CD8-positive, alpha-beta memory T cell (primary cell): ENCODE data around the gene ZNF26. TPM values are rescaled to one million over a fixed set of nuclear protein-coding genes. Genes with fewer than 3 reads are reported as not detected.
"Not testable (repeated sequence)": the region's sequence is repeated elsewhere in the genome, so short reads cannot be mapped to it uniquely, and the experiment has no call there.

Source experiments
- CTCF ChIA-PET: fragments of 350-600 bp; sonication (Branson Sonifier 250); formaldehyde crosslinking; loops from one replicate; lab custom pipeline; 2021; ENCODE audit warnings: antibody characterized with exemption; lab: Charles Lee
- POLR2A ChIA-PET: fragments of 350-600 bp; sonication (Branson Sonifier 250); formaldehyde crosslinking; loops from one replicate; lab custom pipeline; 2021; ENCODE audit warnings: antibody characterized with exemption; lab: Charles Lee
- DNase-seq, 5 donors: peaks; one replicate each; pipeline versions ENCODE4 v3.0.0 to v3.0.0-alpha.2; 2020 to 2022; ENCODE audit warnings: mixed read lengths in 1 of 5
- H3K27ac ChIP-seq: one replicate; pipeline ENCODE4 v1.7.0; 2013; ENCODE audit warnings: low read depth, mild to moderate bottlenecking, low read length, moderate library complexity
- H3K27me3 ChIP-seq: 2 replicates; pipeline ENCODE4 v1.7.0; 2013; ENCODE audit warnings: low read length, mild to moderate bottlenecking; ENCODE audit not compliant: insufficient read depth, poor library complexity, severe bottlenecking
- H3K36me3 ChIP-seq: 2 replicates; pipeline ENCODE4 v1.7.0; 2013; ENCODE audit warnings: mild to moderate bottlenecking, low read length, moderate library complexity; ENCODE audit not compliant: insufficient read depth
- H3K4me1 ChIP-seq: 2 replicates; pipeline ENCODE4 v1.7.0; 2013; ENCODE audit warnings: mild to moderate bottlenecking, low read length, moderate library complexity; ENCODE audit not compliant: insufficient read depth
- H3K4me3 ChIP-seq: 2 replicates; pipeline ENCODE4 v1.7.0; 2013; ENCODE audit warnings: mild to moderate bottlenecking, low read length
- H3K9me3 ChIP-seq: 2 replicates; pipeline ENCODE4 v1.7.0; 2013; ENCODE audit warnings: mild to moderate bottlenecking, low read length
- H3K27ac Mint-ChIP-seq, 8 donors: one replicate each; pipeline ENCODE4 v1.8.0; 2020 to 2021; ENCODE audit warnings: mixed read lengths in 8 of 8, mild to moderate bottlenecking in 6 of 8, inconsistent platforms in 3 of 8, moderate library complexity in 3 of 8
- H3K27me3 Mint-ChIP-seq, 2 donors: one replicate each; pipeline ENCODE4 v1.8.0; 2020 to 2021; ENCODE audit warnings: mixed read lengths in 2 of 2, mild to moderate bottlenecking in 1 of 2, moderate library complexity in 1 of 2
- H3K36me3 Mint-ChIP-seq, 3 donors: one replicate each; pipeline ENCODE4 v1.8.0; 2020 to 2021; ENCODE audit warnings: mixed read lengths in 3 of 3, inconsistent platforms in 1 of 3, mild to moderate bottlenecking in 1 of 3
- H3K4me1 Mint-ChIP-seq, 3 donors: one replicate each; pipeline ENCODE4 v1.8.0; 2020 to 2021; ENCODE audit warnings: mixed read lengths in 3 of 3, inconsistent platforms in 1 of 3, mild to moderate bottlenecking in 1 of 3
- H3K4me3 Mint-ChIP-seq, 7 donors: one replicate each; pipeline ENCODE4 v1.8.0; 2020 to 2021; ENCODE audit warnings: mixed read lengths in 7 of 7, mild to moderate bottlenecking in 6 of 7, moderate library complexity in 4 of 7, inconsistent platforms in 2 of 7
- H3K9me3 Mint-ChIP-seq, 5 donors: one replicate each; pipeline ENCODE4 v1.8.0; 2020 to 2022; ENCODE audit warnings: mixed read lengths in 5 of 5, mild to moderate bottlenecking in 3 of 5, moderate library complexity in 2 of 5, inconsistent platforms in 1 of 5
- polyA plus RNA-seq: library from polyadenylated mRNA; unstranded; fragments of 300-500 nt; fragmentation: Illumina TruSeq; gene quantifications from one replicate; pipeline ENCODE4 v1.2.3, GENCODE V29; 2021
- total RNA-seq, 2 experiments: library from RNA; stranded (reverse); gene quantifications; one replicate each; pipeline ENCODE4 v1.2.3, GENCODE V29; 2021

ZNF26 gene
- total and polyA plus RNA-seq, 3 experiments from 2014 or later = 15.5 to 19.3 (median 16.5) TPM

DNA sequence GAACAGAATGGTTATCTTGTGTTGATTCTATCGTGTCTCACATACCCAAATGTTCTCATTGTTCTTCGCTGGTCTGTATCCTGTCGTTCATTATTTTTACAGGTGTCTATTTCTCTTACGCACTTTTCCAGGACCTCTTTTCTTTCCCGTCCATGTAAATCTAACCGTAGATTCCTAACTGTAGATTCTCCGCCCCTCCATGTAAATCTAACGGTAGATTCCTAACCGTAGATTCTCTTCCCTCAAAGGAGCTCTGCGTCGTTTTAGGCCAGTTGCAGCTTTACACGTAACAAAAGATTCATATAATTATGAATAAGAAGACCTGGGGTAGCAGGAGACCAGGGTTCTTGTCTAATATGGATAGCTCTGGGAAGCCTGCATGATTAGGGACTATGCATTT is 20.4 kb upstream of the ZNF26 start:
- ChIA-PET CTCF (no interaction called here), POLR2A (no interaction called here)
- Mint-ChIP-seq H3K4me1 (peaks cover 0 to 2% (median 0%) of the 10 kb centered on the region in 3 donors), H3K27me3 (no peaks in the 10 kb centered on the region), H3K4me3 (no peak overlapping the region), H3K9me3 (peaks cover 0 to 14% (median 11%) of the 10 kb centered on the region in 5 donors), H3K27ac (no peak overlapping the region), H3K36me3 (peaks cover 10 to 18% (median 17%) of the 10 kb centered on the region in 3 donors)
- no peaks in the 10 kb centered on the region for H3K4me1 ChIP-seq
- no peak for DNase-seq
- H3K27ac ChIP-seq = no peak overlapping the region
- H3K4me3 ChIP-seq = no peak overlapping the region
- H3K9me3 ChIP-seq = no peaks in the 10 kb centered on the region
- no peaks in the 10 kb centered on the region for H3K27me3 ChIP-seq
- H3K36me3 ChIP-seq = no peaks in the 10 kb centered on the region

GRCh38 chr12:132966676-132967415 is 19.3 kb upstream of the ZNF26 start:
- ChIA-PET CTCF (interaction anchor here (0.9 kb wide), 1 partner anchor 9 kb away, joined by 3 read pairs; no protein-coding TSS in a partner anchor), POLR2A (no interaction called here)
- no peaks in the 10 kb centered on the region for H3K9me3 ChIP-seq

GRCh38 chr12:132967736-132968135 is 18.4 kb upstream of the ZNF26 start:
- CTCF ChIA-PET = interaction anchor here (0.9 kb wide), 1 partner anchor 10 kb away, joined by 3 read pairs; no protein-coding TSS in a partner anchor
- peaks cover 0 to 22% (median 13%) of the 10 kb centered on the region in 5 donors for H3K9me3 Mint-ChIP-seq
- Histone ChIP-seq H3K27ac (no peak overlapping the region), H3K4me1 (no peaks in the 10 kb centered on the region), H3K36me3 (no peaks in the 10 kb centered on the region), H3K27me3 (no peaks in the 10 kb centered on the region), H3K4me3 (no peak overlapping the region), H3K9me3 (no peaks in the 10 kb centered on the region)
- no peak overlapping the region for H3K27ac Mint-ChIP-seq
- no peak overlapping the region for H3K4me3 Mint-ChIP-seq
- no peaks in the 10 kb centered on the region for H3K27me3 Mint-ChIP-seq
- H3K36me3 Mint-ChIP-seq = peaks cover 7 to 18% (median 15%) of the 10 kb centered on the region in 3 donors
- peaks cover 0 to 2% (median 0%) of the 10 kb centered on the region in 3 donors for H3K4me1 Mint-ChIP-seq
- no peak for DNase-seq
- POLR2A ChIA-PET = no interaction called here

More at GRCh38 chr12:132966676-132967415, 19.3 kb upstream of the ZNF26 start:
- H3K36me3 ChIP-seq = no peaks in the 10 kb centered on the region
- no peak for DNase-seq
- no peaks in the 10 kb centered on the region for H3K27me3 ChIP-seq
- no peak overlapping the region for H3K4me3 ChIP-seq
- no peak overlapping the region for H3K27ac ChIP-seq
- peaks cover 0 to 15% (median 11%) of the 10 kb centered on the region in 5 donors for H3K9me3 Mint-ChIP-seq
- peaks cover 7 to 16% (median 13%) of the 10 kb centered on the region in 3 donors for H3K36me3 Mint-ChIP-seq
- H3K4me1 Mint-ChIP-seq = peaks cover 0 to 2% (median 0%) of the 10 kb centered on the region in 3 donors
- no peak overlapping the region for H3K4me3 Mint-ChIP-seq
- no peaks in the 10 kb centered on the region for H3K27me3 Mint-ChIP-seq
- no peaks in the 10 kb centered on the region for H3K4me1 ChIP-seq
- no peak overlapping the region for H3K27ac Mint-ChIP-seq

DNA sequence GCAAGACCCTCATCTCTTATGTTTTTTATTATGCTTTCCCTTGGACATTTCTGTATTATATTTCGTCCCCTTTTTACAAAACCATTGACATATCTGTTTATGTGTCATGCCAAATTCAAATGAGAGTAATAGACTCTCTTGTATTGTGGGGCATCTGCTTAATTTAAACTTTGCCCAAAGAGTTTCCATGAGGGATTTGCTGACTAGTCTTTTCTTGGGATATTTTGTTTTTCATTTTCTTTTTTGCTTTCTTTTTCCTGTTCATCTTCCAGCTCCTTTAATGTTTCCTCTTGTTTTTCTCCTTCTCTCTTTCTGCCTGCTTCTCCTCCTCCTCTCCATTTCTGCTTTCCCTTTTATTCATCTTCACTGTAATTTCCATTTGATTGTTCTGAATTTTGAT is 13.8 kb upstream of the ZNF26 start:
- Mint-ChIP-seq H3K4me3 (no peak overlapping the region), H3K4me1 (no peaks in the 10 kb centered on the region), H3K36me3 (peaks cover 2 to 14% (median 3%) of the 10 kb centered on the region in 3 donors), H3K27me3 (peaks cover 7 to 26% of the 10 kb centered on the region in 2 donors), H3K9me3 (peaks cover 0 to 40% (median 19%) of the 10 kb centered on the region in 5 donors), H3K27ac (no peak overlapping the region)
- no peaks in the 10 kb centered on the region for H3K36me3 ChIP-seq
- no peaks in the 10 kb centered on the region for H3K9me3 ChIP-seq
- no peaks in the 10 kb centered on the region for H3K4me1 ChIP-seq
- H3K27me3 ChIP-seq = no peaks in the 10 kb centered on the region
- DNase-seq = no peak
- ChIA-PET POLR2A (no interaction called here), CTCF (no interaction called here)
- no peak overlapping the region for H3K4me3 ChIP-seq
- H3K27ac ChIP-seq = no peak overlapping the region

- H3K4me3 Mint-ChIP-seq, CTCF ChIA-PET, H3K4me3 ChIP-seq, H3K36me3 ChIP-seq, H3K4me1 Mint-ChIP-seq, H3K27ac Mint-ChIP-seq, H3K27ac ChIP-seq, H3K27me3 ChIP-seq, H3K4me1 ChIP-seq, POLR2A ChIA-PET, H3K9me3 ChIP-seq: not testable (repeated sequence)
- Mint-ChIP-seq H3K27me3 (peaks cover 9 to 49% of the 10 kb centered on the region in 2 donors), H3K9me3 (peaks cover 4 to 44% (median 12%) of the 10 kb centered on the region in 5 donors), H3K36me3 (peaks cover 0 to 19% (median 5%) of the 10 kb centered on the region in 3 donors)
- peak in 1 of 5 donors; percentile 11 for DNase-seq
These were observed 9.3 kb upstream of the ZNF26 start for GRCh38 chr12:132976870-132977269.

- Histone ChIP-seq H3K4me3 (peak overlapping the region; percentile 80), H3K9me3 (no peaks in the 10 kb centered on the region), H3K36me3 (peaks cover 4% of the 10 kb centered on the region), H3K27ac (peak overlapping the region; percentile 80), H3K27me3 (no peaks in the 10 kb centered on the region), H3K4me1 (peaks cover 23% of the 10 kb centered on the region)
- POLR2A ChIA-PET = interaction anchor here (0.7 to 1.3 kb wide), 4 partner anchors 31 to 216 kb away, joined by 3 to 6 read pairs (median 3); partner anchors contain the start of gene ZNF605
- H3K27ac Mint-ChIP-seq = peak overlapping the region; percentile 28 to 97 (median 94)
- H3K9me3 Mint-ChIP-seq = peaks cover 6 to 24% (median 20%) of the 10 kb centered on the region in 5 donors
- peaks cover 0 to 12% of the 10 kb centered on the region in 2 donors for H3K27me3 Mint-ChIP-seq
- CTCF ChIA-PET = interaction anchor here (1.5 kb wide), 1 partner anchor 78 kb away, joined by 4 read pairs; no protein-coding TSS in a partner anchor
- DNase-seq = no peak
- H3K36me3 Mint-ChIP-seq = peaks cover 17 to 43% (median 42%) of the 10 kb centered on the region in 3 donors
- peaks cover 36 to 45% (median 43%) of the 10 kb centered on the region in 3 donors for H3K4me1 Mint-ChIP-seq
- H3K4me3 Mint-ChIP-seq = peak overlapping the region; percentile 91 to 97 (median 95)
These were observed 688 bp downstream of the ZNF26 start for GRCh38 chr12:132986885-132987225.

DNA sequence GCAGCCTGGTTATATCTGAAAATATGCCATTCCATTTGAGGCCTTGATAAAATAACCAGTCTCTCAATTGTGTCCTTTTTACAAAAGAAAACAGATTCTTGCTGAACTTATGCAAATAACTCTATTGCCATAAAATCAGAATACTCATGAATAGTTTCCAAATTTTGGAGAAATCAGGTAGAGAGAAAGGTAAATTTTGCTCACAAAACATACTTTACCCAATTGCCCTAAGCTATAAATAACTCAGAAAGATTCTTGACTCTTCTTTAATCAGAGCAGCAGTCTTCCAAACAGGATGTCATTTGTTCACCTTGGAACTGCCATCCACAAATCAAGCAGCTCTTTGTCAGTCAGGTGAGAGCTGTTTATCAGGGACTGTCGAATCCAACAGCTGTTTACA is 12.6 kb downstream of the ZNF26 start:
- H3K27me3 ChIP-seq = no peaks in the 10 kb centered on the region
- Mint-ChIP-seq H3K4me3 (peak overlapping the region in 1 of 7 donors; percentile 3), H3K36me3 (peaks cover 36 to 91% (median 84%) of the 10 kb centered on the region in 3 donors), H3K27ac (no peak overlapping the region), H3K9me3 (peaks cover 31 to 93% (median 89%) of the 10 kb centered on the region in 5 donors), H3K27me3 (peaks cover 0 to 1% of the 10 kb centered on the region in 2 donors), H3K4me1 (peaks cover 17 to 20% (median 18%) of the 10 kb centered on the region in 3 donors)
- no peak for DNase-seq
- peaks cover 65% of the 10 kb centered on the region for H3K9me3 ChIP-seq
- H3K36me3 ChIP-seq = peaks cover 13% of the 10 kb centered on the region
- H3K4me1 ChIP-seq = no peaks in the 10 kb centered on the region
- no peak overlapping the region for H3K27ac ChIP-seq
- no peak overlapping the region for H3K4me3 ChIP-seq
- POLR2A ChIA-PET = no interaction called here
- CTCF ChIA-PET = no interaction called here

DNA sequence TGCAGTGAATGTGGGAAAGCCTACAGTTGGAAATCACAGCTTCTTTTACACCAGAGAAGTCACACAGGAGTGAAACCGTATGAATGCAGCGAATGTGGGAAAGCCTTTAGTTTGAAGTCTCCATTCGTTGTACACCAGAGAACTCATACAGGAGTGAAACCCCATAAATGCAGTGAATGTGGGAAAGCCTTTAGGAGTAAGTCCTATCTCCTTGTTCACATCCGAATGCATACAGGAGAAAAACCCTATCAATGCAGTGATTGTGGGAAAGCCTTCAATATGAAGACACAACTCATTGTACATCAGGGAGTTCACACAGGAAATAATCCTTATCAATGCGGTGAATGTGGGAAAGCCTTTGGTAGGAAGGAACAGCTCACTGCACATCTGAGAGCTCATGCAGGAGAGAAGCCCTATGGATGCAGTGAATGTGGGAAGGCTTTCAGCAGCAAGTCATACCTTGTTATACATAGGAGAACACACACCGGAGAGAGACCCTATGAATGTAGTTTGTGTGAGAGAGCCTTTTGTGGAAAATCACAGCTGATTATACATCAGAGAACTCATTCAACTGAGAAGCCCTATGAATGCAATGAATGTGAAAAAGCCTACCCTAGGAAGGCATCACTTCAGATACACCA is 24.6 kb downstream of the ZNF26 start:
- POLR2A ChIA-PET = no interaction called here
- H3K36me3 ChIP-seq = peaks cover 66% of the 10 kb centered on the region

More for the DNA sequence above, 24.6 kb downstream of the ZNF26 start:
- no peaks in the 10 kb centered on the region for H3K27me3 ChIP-seq
- no peak overlapping the region for H3K27ac ChIP-seq
- DNase-seq = peak in 1 of 5 donors; percentile 5
- H3K27ac Mint-ChIP-seq = no peak overlapping the region
- H3K36me3 Mint-ChIP-seq = peaks cover 52 to 89% (median 87%) of the 10 kb centered on the region in 3 donors
- H3K27me3 Mint-ChIP-seq = no peaks in the 10 kb centered on the region
- no peak overlapping the region for H3K4me3 Mint-ChIP-seq
- H3K9me3 ChIP-seq = peaks cover 72% of the 10 kb centered on the region
- H3K4me1 Mint-ChIP-seq = peaks cover 0 to under 1% (median 0%) of the 10 kb centered on the region in 3 donors
- no peaks in the 10 kb centered on the region for H3K4me1 ChIP-seq
- H3K9me3 Mint-ChIP-seq = peaks cover 32 to 94% (median 91%) of the 10 kb centered on the region in 5 donors
- CTCF ChIA-PET = no interaction called here
- peak overlapping the region; percentile 17 for H3K4me3 ChIP-seq
